NCI-H146 treated with DMSO at 0.1 percent for 48 hours (cell line): ENCODE results near the gene SLC38A6.

Experiments
- DNase-seq: peaks from one replicate; lab custom pipeline; 2025; ENCODE audit not compliant: unreplicated experiment; lab: John Stamatoyannopoulos, UW

Gene SLC38A6

DNA sequence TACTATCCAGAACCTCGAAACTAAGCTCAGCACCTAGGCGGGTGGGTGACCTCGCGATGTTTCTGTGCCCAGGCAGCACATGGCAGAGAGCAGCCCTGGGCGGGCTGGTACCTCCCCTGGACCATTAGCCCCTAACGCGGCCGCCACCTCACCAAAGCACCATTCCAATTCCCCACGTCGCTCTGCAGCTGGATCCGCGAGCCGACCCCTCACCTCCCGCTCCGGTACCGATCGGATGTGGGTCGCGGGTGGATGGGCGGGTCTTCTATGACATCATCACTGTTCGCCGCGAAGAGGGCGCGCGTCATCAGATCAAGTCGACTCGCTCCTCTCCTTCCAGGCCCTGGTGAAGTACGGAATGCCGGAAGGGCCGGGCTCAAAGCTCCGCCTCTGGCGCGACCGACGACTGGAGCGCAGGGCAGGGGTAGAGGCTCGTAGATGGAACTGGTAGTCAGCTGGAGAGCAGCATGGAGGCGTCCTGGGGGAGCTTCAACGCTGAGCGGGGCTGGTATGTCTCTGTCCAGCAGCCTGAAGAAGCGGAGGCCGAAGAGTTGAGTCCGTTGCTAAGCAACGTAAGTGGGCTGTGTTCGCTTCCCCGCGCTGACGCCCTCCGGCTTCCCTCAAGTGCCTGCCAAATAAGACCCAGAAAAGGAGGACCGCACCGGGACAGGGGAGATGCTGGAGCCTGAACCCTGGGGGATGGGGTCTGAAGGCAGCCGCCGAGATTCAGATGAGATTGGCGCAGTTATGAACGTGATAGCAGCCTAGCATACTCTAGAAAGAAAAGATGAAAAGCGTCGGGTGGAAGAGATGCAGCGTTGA is at the start of gene SLC38A6, which contains the start of gene TRMT5:
Gene SLC38A6 (plus strand): TSS at position 435 of the 822 bp plus-strand sequence. CDS start 33 bp downstream, at position 468.
Gene TRMT5 (minus strand): TSS at position 269 of the 822 bp plus-strand sequence. CDS start 106 bp downstream, at position 163.
- peak; percentile 66 for DNase-seq

DNA sequence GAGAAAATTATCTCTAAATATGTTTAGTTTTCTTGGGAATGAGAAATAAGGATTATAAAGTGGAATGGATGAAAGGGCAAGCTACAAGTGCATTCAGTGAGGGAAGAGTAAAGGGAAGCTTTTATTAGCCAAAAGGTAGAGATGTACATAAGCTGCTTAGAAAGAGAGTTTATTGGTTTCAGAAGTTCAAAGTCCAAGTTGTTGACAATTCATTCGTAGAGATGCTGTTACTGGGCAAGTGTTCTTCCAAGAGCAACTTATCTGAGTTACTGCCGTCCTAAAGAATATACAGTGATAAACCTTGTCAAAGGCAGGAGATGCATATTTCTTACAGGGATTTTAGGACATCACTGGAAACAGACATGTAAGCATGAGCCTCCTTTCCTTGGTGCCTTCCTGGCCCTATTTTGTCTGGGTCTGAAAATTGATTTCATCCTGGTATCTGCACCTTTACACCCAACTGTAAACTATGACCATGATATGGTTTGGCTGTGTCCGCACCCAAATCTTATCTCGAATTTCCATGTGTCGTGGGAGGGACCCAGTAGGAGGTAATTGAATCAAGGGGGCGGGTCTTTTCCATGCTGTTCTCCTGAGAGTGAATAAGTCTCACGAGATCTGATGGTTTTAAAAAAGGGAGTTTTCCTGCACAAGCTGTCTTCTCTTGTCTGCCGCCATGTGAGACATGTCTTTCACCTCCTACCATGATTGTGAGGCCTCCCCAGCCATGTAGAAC is 47.0 kb upstream of the SLC38A6 start:
- no peak for DNase-seq

DNA sequence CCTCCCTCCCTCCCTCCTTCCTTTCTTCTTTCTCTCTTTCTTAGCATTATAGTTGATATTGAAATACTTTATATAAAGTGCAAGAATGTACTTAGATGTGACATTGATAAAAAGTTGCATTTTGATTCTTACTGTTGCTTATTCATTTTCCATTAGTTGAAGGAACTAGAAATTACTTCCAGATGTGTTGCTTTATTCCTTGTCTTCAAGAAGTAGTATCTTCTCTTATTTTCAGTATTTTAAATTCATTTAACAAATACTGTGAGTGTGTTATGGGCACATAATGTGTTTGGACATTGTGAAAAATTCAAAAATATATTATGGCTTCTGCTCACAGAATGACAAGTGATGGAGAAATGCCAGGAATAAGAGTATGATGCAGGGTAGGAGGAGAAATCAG is 45.7 kb upstream of the SLC38A6 start:
- DNase-seq = no peak

DNA sequence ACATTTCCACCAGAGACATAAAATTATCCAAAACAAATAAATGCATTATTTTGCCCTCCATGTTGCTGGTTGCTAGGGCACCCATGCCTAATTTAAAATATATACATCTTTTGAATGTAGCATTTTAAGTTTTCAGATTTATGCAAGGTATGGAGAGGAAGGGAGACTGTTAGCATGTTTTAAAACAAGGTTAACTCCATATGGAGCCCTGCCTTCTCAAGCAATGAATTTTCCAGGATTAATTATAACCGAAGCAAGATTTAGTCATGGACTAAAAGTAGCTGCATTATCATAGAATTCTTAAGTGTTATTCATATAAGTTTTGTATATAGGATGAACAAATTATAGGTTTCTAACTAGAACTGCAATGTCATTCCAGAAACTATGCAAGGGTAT is 37.4 kb upstream of the SLC38A6 start:
- no peak for DNase-seq

DNA sequence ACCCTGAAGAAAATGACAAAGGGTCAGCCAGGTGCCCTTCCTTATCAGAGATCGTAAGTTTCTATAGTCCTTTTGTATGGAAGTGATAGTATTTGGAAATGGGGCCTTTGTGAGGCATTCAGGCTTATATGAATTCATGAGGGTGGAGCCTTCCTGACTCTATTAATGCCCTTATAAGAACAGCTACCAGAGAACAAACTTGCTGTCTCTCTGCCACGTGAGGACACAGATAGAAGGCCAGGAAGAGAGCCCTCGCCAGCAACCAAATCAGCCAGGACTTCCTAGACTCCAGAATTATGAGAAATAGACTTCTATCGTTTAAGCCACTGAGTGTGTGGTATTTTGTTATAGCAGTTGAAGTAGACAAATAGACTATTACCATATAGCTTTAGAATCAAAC is 36.8 kb upstream of the SLC38A6 start:
- peak; percentile 31 for DNase-seq

DNA sequence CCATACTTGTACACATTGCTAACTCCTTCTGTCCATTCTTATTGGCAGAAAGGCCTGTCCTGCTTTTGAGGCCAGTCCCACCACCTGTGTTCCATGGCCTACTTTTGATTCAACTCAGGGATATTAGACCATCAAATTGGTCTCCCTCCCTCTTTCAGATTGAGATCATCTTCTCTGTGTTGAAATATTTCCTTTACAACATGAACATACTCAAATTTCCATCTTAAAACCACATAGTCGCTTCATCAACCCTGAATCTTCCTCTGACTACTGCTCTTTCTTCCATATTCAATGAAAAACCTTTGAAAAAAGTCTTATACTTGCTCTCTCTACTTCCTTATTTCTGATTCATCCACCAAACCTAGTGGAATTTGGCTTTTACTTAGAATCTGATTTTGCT is 35.1 kb upstream of the SLC38A6 start:
- no peak for DNase-seq

DNA sequence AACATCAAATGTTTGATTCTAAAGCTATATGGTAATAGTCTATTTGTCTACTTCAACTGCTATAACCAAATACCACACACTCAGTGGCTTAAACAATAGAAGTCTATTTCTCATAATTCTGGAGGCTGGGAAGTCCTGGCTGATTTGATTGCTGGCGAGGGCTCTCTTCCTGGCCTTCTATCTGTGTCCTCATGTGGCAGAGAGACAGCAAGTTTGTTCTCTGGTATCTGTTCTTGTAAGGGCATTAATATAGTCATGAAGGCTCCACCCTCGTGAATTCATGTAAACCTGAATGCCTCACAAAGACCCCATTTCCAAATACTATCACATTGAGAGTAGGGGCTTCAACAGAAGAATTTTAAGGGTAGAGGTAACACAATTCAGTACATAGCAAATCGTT is 34.3 kb upstream of the SLC38A6 start:
- DNase-seq = no peak

DNA sequence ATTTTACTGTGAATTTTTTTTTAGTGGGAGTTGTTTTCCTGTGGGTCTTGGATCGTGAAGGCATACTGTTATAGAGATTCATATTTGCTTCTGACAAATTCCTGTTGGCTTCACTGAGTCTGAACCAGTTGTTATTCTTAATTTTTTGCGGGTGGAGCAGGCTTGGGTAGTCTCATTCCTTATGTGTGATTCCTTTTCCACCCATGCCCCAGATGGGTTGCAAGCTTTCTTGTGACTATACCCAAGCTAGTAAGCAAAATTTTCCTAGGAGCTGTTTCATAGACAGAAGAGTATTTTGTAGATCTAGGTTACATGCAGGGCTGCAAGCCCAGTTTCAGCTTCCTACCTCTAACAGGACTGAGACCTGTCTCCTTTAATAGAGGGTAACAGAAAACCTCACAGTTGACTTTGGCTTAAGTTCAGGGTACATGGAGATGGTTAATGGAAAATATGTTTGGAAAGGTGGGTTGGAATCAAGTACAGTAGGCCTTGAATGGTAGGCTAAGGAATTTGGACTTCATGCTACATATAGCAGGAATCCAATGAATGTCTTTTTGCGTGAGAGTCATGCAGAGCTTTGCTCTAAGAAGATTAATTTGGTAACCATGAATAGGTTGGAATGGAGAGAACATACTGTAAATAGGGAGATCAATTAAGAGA is 29.1 kb upstream of the SLC38A6 start:
- DNase-seq = no peak

DNA sequence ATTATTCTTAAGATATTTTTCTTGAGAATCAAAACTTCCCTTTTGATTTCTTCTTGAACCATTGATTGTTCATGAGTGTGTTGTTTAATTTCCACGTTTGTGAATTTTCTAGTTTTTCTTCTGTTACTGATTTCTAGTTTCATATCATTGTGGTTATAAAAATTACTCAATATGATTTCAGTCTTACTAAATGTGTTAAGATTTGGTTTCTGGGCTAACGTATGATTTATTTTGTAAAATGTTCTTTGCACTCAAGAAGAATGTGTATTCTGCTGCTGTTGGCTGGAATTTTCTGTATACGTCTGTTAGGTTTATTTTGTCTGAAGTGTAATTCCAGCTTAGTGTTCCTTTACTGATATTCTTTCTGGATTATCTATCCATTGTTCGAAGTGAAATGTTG is 24.8 kb upstream of the SLC38A6 start:
- no peak for DNase-seq

DNA sequence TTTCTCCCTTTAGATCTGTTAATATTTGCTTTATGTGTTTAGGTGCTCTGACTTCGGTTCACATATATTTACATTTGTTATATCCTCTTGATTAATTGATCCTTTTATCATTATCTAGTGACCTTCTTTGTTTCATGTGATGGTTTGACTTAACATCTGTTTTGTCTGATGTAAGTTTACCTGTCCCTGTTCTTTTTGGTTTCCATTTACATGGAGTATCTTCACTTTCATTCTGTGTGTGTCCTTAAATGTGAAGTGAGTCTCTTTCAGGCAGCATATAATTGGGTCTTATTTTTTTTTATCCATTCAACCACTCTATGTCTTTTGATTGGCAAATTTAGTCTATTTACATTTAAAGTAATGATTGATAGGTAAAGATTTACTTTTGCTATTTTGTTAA is 24.4 kb upstream of the SLC38A6 start:
- DNase-seq = no peak

DNA sequence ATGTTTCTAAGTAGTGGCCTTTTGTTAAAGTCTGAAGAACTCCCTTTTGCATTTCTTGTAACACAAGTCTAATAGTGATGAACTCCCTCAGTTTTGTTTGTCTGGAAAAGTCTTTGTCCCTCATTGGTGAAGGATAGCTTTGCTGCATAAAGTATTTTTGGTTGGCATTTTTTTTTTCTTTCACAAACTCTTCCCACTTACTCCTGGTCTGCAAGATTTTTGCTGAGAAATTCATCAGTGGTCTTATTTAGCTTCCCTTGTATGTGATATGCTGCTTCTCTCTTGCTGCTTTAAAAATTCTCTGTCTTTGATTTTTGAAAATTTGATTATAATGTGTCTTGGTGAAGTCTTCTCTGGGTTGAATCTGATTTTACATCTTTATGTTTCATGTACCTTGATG is 22.9 kb upstream of the SLC38A6 start:
- DNase-seq = no peak

DNA sequence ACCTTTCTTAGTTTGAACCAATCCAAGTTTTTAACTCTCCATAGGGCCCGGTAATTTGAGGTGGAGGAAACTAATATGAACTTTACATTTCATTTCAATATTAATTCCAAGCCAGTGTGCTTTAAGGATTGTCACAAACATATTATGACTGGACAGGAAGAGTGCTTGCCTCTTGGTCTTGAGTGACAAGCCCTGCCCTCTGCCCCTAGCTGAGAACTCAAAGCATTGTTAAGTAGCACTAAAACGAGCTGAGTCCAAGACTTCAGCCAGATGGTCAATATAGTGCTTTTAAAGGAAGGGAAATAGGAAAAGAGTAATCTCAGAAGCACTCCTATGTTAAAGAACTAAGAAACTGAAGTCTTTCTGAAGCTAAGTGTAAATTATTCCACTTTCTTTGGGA is 17.3 kb upstream of the SLC38A6 start:
- no peak for DNase-seq

DNA sequence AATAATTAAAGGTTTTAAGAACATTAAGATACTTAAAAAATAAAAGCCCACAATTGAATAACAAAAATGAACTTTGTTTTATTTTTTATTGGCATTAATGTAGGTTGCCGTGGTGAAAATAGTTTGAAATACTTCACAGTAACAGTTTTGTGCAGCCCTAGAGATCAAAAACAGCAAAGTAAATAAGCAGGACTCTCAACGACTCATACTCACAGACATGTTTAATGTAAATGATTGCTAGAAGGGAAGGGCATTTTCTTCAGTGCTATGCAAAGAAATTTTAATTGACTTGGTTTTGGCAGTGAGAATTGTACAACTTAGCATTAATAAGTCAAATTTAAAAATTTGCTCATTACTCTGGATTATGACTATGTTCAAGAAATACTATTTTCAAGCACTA is 16.1 kb upstream of the SLC38A6 start:
- no peak for DNase-seq

DNA sequence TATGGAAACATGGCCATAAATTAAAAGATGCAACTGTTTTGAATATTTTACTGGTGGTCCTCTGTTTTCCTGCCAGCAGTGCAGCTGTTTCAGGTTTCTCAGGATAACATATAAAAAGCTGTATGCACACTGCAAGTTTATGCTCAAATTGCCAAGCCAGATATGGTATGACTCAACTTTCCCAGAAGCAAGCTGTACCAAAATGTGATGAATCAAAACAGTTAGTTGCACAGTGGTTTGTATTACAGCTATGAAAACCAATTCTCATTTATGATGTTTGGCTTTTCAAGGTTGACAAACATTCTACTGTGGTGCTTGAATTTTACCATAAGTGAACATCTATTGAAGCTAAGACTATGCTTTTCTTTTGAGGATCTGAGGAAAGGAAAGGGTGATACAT is 15.6 kb upstream of the SLC38A6 start:
- no peak for DNase-seq

DNA sequence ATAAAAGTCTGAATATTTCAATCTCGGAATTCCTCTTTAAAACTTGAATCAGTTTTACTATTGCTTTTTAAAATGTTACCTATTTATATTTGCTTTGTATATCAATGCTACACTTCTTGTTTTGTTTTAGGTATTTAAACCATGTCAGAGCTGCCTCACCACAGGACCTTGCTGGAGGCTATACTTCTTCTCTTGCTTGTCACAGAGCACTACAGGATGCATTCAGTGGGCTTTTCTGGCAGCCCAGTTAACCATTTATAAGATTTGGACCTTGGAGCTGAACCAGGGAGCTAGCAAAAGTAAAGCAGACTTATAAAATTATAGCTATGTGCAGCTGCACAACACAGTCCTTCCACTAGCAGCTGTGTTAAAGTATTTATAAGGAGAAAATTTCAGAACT is 12.9 kb upstream of the SLC38A6 start:
- no peak for DNase-seq

DNA sequence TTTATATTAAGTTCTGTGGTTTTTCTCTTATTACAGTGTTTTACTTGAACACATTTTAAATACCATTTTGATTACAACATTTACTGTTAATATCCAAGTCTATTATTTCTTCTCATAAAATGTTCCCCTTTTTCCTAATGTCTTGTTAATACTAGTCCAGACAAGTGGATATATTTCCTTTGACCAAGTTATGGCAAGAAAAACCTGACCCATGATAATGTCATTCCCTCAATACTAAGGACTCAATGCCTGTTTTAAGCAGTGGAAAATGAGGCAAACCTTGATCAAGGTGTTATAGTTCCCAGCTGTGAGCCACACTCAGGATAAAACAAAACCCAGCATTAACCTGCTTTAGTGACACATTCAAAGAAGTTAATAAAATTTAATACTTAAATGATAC is 12.4 kb upstream of the SLC38A6 start:
- DNase-seq = no peak

DNA sequence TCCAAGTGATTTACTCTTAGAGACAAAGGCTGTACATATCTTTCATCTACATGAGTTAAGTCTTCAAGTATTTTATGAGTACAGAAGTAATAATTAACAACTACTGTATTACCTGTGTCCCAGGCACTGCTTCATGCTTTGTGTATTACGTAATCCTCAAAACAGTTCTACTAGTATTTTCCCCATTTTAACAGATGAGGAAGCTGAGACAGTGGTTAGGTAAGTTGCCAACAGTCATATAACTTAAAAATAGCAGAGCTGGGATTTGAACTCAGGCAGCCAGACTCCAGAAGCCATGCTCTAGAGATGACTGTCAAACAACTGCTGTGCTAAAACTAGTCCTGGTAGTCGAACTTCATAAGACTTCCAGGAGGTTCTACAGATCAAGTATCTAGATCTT is 10.9 kb upstream of the SLC38A6 start:
- no peak for DNase-seq

DNA sequence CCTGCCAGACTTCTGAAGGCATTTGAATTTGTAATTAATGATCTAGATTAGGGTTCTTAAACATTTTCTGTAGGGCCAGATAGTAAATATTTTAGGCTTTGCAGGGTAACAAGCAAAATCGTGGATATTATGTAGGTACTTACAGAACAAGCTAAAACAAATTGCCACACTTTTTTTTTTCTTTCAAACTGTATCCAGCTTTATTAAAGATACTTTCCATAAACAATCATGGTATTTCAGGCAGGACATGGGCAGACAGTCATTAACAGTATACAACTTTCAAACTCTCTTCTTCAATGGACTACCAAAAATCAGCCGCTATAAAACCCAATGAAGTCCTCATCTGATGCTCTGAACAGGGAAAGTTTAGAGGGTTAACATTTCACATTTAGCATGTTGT is 9.8 kb upstream of the SLC38A6 start:
- DNase-seq = no peak

DNA sequence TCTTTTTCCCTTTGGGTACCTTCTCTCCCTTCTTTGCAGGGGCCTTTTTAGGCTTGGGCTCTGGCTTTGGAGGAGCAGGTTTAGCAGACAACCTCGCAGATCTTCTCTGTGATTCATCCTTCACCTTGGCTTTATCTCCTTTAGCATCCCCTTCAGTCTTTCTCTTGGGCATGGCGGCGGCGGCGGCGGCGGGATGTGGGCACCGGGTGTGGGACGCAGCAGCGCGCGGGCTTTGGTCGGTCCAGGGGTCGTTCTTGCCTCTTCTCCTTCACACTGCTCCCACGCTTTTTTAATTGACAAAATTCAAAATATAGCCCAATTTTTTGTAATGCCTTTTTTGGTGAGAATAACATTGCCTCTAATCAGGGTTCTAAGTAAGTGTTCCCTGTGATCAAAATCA is 8.8 kb upstream of the SLC38A6 start:
- no peak for DNase-seq

DNA sequence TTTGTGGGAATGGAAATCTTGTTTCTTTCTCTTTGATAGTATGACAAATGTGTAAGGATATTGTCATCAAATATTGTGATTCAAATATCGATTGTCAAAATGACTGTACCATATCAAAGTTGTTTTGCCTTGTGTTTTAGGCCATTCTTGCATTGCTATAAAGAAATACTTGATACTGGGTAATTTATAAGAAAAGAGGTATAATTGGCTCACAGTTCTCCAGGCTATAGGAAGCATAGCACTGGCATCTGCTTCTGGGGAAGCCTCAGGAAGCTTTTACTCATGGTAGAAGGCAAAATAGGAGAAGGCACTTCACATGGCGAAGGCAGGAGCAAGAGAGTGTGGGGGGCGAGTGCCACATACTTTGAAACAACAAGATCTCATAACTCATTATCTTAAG is 8.0 kb upstream of the SLC38A6 start:
- no peak for DNase-seq

DNA sequence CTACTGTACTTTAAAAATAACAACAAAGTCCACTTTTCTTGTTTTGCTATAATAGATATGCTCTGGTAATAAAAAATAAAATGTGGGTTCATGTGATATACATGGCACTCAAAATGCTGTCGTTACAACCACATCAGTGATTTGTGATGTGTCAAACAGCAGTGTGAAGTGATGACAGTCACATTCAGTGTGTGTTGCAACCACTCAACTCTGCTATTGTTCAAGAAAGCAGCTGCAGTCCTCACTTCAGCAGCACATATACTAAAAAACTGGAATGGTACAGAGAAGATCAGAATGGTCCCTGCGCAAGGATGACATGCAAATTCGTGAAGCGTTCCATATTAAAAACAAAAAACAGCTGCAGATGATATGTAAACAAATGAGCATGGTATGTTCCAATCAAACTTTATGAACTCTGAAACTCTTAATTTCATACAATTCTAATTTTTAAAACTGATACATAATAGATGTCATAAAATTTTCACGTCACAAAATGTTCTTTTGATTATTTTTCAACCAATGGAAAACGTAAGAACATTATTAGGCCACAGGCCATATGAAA is 6.9 kb upstream of the SLC38A6 start:
- no peak for DNase-seq

DNA sequence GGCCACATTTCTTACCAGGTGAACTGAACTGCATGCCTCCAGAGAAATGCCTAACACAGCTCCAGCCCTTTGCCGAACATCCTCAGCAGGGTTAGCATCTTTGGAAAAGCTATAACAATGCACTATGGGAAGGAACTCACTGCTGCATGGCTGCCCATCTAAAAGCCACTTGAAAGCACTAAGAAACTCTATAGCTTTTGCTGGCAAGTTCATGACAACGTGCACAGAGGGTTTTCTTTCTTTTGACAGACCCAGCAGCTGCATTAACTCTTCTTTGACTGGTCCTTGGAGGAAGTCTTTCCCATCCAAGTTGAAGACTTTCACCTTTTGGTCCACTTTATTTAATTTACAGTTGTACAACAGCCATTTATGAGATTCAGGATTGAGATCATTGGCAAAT is 5.5 kb upstream of the SLC38A6 start:
- DNase-seq = no peak
